NCI-H510A treated with DMSO at 0.1 percent for 48 hours (cell line): Measurements from ENCODE around the gene LRP5.
"Not testable (repeated sequence)": the region's sequence is repeated elsewhere in the genome, so short reads cannot be mapped to it uniquely, and the experiment has no call there.

Source experiments
- DNase-seq: peaks from one replicate; lab custom pipeline; 2025; lab: John Stamatoyannopoulos, UW

LRP5 gene

GRCh38 chr11:68444566-68444965 is 132.2 kb downstream of the LRP5 start:
- no peak for DNase-seq

- no peak for DNase-seq
Measured at GRCh38 chr11:68445531-68446035, 133.2 kb downstream of the LRP5 start.

GRCh38 chr11:68446046-68446725 is 133.8 kb downstream of the LRP5 start:
- no peak for DNase-seq

GRCh38 chr11:68447015-68447801 is 134.8 kb downstream of the LRP5 start:
- DNase-seq: peak; percentile 64

- DNase-seq: not testable (repeated sequence)
Measured at GRCh38 chr11:68447914-68448313, 135.5 kb downstream of the LRP5 start.

GRCh38 chr11:68448604-68449011 is 136.2 kb downstream of the LRP5 start:
- no peak for DNase-seq

GRCh38 chr11:68449951-68450350 is 137.6 kb downstream of the LRP5 start:
- no peak for DNase-seq

GRCh38 chr11:68450711-68451110 is 138.3 kb downstream of the LRP5 start:
- no peak for DNase-seq

GRCh38 chr11:68454767-68455166 is 142.4 kb downstream of the LRP5 start:
- DNase-seq: peak; percentile 17

GRCh38 chr11:68455485-68455884 is 143.1 kb downstream of the LRP5 start:
- DNase-seq: no peak

- DNase-seq: no peak
Measured at GRCh38 chr11:68457216-68457897, 145.0 kb downstream of the LRP5 start.

GRCh38 chr11:68457898-68458249 is 145.5 kb downstream of the LRP5 start:
- DNase-seq: no peak

GRCh38 chr11:68458340-68458739 is 145.9 kb downstream of the LRP5 start:
- not testable (repeated sequence) for DNase-seq

GRCh38 chr11:68459886-68460740 is 147.7 kb downstream of the LRP5 start:
- DNase-seq: peak; percentile 99

GRCh38 chr11:68460741-68461574 is 148.6 kb downstream of the LRP5 start, which contains the start of gene PPP6R3:
TSS of gene PPP6R3 (plus strand) at chr11:68460752. CDS start at chr11:68537665, 76,913 bp downstream.
- peak; percentile 36 for DNase-seq

- no peak for DNase-seq
Measured at GRCh38 chr11:68461575-68461917, 149.2 kb downstream of the LRP5 start.

GRCh38 chr11:68463714-68464113 is 151.3 kb downstream of the LRP5 start:
- no peak for DNase-seq

- DNase-seq: no peak
Measured at GRCh38 chr11:68467201-68467834, 154.9 kb downstream of the LRP5 start.

GRCh38 chr11:68468217-68468828 is 155.9 kb downstream of the LRP5 start:
- no peak for DNase-seq

- no peak for DNase-seq
Measured at GRCh38 chr11:68469122-68469521, 156.7 kb downstream of the LRP5 start.
